GM18858 (cell line): ENCODE data around the gene NMBR.
"Not testable (repeated sequence)": the region's sequence is repeated elsewhere in the genome, so short reads cannot be mapped to it uniquely, and the experiment has no call there.

Experiments
- ATAC-seq: cut with Tn5 transposase; IDR thresholded peaks from one replicate; pipeline ENCODE4 v1.9.1; 2021; ENCODE audit not compliant: unreplicated experiment

Gene NMBR

DNA sequence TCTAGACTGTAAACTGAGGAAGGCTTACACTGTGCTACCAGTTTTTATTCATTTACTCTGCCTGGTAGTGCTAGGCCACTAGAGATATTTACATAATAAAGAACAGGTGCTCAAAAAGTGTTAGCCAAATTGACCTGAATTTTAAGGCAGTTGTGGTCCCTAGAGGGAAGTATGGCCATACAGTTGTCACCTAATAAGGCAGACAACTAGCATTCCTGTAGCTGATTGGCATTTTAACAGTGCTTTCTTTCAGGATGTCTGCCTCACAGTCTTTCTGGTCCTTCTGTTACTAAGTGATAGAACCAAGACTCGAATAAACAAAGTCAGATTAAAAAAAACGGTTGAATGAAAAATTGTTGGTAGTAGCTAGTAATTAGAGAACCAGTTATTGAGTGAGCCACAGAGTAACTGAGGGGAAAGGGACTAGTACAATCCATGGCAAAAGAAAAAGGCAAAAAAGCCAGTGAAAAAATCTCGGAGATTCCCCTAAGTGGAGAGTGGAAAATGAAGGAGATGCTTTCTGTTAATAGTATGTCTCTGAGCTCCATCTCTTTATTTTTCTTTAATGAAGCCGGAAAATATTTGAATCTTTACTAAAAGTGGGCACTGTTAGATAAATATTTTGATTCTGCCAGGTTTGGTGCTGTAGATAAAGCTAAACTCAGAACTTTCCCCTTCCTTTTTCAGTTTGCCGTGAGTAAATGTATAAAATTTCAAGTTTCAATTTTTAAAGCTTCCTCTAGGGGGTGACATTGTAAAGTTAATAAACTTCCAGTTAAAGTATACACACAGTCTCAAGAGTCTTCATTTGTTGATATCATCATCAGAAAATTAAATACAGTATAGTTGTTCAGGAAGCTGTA is 9.2 kb upstream of the NMBR start:
- peak; percentile 33 for ATAC-seq

DNA sequence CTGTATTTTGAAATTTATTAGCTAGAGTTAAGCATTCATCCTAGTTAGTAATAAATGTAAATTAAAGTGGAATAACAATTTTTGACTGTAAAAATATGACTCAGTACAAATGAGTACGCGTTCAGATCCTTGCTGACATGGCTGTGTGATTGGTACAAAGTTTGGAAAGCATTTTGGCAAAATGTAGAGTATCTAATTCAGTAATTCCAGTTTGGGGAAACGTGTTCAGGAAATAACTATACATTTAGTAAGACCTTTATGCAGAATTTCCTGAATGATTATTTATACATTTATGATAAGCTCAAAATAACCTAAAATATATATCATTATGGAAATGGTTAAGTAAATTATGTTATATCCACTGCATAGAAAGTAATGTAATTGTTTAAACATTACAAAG is 8.2 kb upstream of the NMBR start:
- ATAC-seq, result no peak

DNA sequence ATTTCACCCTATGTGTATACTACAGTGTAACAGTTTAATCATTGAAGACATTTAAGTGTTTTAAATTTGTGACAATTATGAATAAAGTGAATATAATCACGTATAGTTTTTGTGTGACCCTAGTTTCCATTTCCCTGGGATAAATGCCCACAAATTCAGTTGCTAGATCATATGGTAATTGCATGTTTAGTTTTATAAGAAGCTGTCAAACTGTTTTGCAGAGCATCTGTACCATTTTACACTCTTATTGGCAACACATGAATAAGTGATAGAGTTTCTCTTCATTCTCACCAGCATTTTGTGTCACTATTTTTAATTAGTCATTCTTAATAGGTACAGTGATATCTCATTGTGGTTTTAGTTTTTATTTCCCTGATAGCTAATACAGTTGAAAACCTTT is 7.4 kb upstream of the NMBR start:
- ATAC-seq, result no peak

DNA sequence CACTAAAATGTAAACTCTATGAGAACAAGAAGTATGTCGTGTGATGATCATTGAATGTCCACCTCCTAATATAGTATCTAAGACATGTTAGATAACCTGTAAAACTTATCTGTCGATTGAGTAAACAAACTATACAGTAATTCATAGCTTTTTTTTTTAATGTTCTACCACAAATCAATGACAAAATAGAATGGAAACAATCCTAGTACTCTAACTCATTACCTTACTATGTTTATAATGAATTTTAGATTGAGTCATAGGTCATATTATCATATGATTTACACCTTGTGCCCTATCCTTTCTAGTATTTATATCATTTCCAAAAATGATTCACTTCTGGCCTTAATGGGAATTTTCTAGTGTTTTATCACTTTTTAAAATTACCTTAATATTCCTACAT is 6.3 kb upstream of the NMBR start:
- no peak for ATAC-seq

DNA sequence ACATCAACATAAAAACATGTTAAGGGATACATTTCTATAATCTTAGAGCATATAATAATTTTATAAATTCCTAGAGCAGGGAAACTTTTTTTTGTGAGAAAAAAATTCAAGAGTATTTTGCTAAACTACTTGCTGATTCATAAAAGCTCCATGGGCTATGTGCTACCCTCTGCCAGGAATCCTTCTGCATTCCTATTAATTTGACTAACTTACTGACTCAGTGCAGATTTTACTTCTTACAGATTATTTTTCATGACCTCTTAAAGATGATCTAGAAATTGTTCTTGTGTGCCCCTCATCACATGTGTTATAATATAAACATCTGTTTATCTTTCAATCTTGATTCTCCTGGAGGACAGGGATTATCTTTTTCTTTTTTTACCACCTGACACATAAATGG is 5.8 kb upstream of the NMBR start:
- no peak for ATAC-seq

DNA sequence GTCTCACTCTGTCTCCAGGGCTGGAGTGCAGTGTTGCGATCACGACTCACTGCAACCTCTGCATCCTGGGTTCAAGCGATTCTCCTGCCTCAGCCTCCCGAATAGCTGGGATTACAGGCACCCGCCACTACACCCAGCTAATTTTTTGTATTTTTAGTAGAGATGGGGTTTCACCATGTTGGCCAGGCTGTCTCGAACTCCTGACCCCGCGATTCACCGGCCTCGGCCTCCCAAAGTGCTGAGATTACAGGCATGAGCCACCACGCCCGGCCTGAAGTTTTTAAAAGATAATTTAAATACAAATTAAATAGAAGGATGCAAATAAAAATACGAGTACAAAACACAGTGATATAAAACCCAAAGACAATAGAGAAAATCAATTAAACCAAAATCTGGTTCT is 5.4 kb downstream of the NMBR start:
- ATAC-seq, result not testable (repeated sequence)

DNA sequence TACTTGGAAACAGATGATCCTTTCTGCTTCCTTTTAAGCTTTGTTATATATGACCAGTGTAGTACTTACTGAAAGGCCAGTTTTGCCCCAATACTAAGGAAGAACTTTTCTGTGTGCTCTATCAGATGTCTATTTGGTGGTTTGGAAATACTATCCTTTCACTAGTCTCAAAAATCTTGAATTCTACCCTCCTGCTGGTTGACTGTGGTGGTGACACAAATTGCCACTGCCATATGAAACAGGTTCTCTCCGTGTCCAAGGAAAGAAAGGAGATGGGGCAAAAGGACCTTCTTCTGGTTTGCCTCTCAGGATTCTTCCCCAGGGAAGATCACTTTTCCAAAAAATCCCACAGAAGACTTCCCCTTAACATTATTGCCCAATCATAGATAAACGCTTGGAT is 8.0 kb downstream of the NMBR start:
- ATAC-seq, result no peak

DNA sequence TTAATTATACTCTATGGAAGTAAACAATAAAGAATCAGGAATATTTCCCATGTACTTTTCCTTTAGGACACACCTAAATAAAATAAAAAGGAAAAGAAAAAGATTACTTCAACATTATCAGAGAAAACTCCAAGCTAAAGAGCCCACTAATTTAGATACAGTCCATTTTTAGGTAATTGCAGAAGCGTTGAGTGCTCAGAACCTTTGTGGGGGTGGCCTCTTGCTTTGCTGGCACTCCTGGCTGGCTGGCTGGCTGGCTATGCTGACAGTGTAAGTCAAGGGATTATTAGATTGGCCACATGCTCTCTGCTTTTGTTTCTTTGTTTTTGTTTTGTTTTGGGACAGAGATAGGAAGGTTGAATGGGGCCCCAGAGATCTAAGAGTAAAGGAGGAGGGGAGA is 14.3 kb downstream of the NMBR start, which contains the start of gene GJE1:
Gene GJE1, plus strand, starts transcription at position 301 of the 400 bp plus-strand sequence. CDS start 234 bp downstream, outside the sequence.
- ATAC-seq, result no peak

DNA sequence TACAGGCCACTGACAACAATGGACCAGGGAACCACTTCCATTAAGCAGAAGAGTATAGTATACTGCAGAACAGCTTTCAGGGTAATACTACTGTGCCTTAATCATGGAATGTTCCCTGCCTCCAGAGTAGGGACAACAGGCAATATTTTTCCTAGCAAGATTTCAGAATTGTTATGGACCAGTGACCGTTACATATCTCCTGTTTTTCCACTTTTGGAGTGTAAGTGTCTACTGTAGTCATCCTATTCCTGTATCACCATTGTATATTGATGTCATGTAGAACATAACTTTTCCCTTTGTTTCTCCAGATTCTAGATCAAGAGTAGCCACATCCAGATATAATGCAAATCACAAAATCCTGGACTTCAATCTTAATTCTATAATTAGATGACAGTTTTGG is 16.1 kb downstream of the NMBR start:
- ATAC-seq, result no peak

DNA sequence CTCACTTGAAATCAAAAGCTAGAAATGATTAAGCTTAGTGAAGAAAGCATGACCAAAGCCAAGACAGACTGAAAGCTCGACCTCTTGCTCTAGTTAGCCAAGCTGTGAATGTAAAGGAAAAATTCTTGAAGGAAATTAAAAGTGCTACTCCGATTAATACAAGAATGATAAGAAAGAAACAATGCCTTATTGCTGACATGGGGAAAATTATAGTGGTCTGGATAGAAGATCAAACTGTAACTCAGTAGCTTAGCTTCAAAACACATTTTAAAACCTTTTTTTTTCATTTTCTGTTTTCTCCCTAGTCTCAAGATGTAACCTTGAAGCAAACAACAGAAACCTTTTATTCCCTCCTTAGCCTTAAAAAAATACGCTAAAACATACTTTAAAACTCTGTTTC is 25.6 kb downstream of the NMBR start:
- ATAC-seq, result no peak

DNA sequence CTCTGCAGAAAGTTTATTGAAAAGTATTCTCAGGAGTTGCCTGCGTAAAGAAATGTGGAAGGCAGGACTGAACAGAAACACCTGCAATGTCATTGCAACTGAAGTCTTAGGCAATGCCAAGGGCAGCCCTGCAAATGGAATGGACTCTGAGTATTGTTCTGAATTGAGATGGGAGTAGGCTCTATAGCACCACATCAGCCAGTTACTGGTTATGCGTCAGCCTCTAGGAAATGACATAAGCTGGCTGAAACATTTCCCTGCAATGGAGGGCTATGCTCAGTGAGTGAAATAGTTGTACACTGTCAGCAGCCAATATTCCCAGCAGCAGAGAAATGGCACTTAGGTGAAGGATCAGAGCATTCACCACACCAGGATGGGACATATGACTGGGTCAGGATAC is 28.0 kb downstream of the NMBR start:
- ATAC-seq, result no peak

DNA sequence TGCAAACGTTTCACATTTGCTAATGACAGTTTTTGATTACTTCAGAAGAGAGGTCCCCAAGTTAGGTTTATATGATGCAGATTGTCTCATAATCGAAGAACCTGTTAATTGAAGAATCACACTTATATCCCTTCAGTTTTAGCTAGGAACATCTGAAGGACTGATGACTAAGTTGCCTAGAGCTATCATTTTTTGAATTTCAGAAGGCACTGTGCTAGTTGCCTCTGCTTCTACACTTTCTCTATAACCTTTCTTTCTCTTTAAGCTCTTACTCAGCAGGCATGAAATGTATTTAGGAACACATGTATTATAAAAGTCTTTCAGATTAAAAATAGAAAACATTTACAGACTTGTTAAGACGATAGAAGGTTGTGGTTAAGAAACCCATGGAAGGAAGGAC is 28.6 kb downstream of the NMBR start:
- ATAC-seq, result no peak

DNA sequence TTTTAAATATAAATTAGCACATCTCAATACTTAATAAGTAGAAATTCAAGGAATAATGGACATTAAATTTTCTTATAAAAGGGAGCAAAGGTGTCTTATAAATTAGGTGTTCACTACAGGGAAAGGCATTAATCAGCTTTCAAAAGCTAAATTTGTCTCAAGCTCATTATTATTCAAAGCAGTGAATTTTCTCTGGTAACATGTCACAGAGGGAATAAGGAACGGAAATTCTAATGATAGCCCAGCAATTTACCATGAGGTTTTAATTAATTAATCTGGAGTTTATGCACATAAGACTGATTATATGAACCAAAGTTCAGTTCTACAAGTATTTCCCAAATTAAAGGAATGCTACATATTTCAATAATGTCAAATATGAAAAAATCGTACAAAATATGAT is 29.6 kb downstream of the NMBR start:
- no peak for ATAC-seq

DNA sequence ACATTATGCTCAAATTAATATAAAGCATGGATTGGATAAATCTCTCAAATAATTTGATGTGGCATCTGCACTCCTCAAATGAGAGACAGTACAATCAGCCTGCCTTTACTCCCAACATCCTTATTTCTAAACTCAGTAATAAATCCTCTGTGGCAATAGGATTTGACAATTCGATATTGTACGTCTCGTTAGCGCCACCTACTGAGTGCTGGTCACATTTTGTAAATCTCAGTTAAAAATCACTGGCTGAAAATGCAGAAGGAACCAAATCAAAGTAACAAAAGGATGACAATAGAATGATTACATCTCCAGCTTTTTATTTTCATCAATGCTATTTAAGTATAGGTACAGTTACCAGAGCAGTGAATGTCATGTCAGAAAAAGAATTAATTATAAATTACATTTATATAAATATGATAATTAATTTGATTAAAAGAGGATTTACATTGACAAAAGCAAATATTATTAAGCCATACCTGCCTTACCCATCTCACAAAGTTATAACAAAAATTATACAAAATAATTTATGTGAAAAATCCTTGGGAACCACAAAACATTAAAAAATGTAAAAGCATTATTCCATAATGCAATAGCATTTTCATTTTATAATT is 34.4 kb downstream of the NMBR start:
- ATAC-seq, result peak; percentile 62

DNA sequence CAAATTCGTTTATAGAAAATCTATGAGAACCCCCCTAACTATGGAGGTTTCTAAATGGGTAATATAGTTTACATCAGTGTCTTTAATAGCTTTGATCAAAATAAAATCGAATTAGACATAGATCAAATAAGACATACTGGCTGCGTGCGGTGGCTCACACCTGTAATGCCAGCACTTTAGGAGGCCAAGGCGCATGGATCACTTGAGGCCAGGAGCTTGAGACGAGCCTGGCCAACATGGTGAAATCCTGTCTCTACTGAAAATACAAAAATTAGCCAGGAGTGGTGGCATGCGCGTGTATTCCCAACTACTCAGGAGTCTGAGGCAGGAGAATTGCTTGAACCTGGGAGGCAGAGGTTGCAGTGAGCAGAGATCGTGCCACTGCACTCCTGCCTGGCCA is 36.1 kb downstream of the NMBR start:
- not testable (repeated sequence) for ATAC-seq

DNA sequence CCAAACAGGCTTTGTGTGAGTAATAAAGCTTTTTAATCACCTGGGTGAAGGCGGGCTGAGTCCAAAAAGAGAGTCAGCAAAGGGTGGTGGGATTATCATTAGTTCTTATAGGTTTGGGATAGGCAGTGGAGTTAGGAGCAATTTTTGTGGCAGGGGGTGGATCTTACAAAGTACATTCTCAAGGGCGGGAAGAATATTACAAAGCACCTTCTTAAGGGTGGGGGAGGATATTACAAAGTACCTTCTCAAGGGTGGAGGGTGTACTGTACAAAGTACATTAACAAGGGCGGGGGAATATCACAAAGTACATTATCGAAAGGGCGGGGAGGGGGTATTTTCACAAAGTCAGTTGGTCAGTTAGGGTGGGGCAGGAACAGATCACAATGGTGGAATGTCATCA is 42.1 kb downstream of the NMBR start:
- not testable (repeated sequence) for ATAC-seq

DNA sequence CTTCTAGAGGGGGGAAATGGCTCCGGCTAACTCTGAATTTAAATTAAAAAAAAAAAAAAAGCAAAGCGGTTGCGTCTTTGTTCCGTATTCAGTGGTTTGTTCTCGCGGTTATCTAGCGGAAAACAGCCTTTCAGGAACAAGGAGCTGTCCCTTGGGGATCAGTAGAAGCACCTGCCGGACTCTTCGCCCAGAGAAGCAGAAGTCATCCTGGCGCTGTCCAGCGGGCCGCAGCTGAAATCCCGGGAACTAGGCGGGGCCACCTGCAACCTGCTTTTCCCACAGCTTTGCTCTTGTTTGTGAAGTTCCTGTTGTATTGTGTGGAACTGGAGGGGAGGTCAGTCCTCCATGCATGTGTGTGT is 58.1 kb downstream of the NMBR start:
- ATAC-seq, result no peak

DNA sequence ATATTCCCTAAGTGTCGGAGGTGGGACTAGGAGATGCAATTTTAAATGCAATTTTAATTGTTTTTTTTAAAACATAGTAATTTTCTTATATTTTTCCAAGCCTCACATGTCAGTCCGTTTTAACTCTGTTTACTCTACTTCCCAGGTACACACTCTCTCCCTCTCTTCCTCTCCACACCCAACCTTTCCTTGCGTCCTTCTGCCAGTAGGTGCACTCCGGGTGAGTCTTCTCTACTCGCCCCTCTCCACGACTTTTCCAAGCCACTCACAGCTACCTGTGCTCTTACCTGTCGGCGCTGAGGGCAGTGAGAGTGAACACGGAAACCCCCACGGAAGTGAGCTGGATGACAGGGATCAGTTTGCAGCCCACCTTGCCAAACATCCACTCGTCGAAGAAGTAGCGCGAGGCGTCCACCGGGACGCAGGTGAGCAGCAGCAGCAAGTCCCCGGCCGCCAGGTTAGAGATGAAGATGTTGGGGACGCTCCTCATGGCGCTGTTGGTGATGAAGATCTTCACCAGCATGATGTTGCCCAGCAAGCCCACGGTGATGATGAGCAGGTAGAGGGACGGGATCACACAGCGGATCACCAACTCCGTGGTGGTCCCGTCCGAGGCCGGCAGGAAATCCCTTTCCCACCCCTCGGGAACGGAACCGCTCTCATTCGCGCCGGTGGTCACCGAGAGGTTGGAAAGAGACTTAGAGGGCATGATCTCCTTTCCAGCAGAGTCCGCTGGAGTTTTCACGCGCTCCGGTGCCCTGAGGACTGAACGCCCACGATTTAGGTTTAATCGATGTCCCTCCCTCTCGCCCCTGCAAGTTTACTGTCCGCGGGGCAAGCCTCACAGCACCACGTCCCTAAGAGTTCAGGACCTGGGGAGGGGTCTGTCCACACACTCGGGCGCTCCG is 58.7 kb downstream of the NMBR start:
- no peak for ATAC-seq

DNA sequence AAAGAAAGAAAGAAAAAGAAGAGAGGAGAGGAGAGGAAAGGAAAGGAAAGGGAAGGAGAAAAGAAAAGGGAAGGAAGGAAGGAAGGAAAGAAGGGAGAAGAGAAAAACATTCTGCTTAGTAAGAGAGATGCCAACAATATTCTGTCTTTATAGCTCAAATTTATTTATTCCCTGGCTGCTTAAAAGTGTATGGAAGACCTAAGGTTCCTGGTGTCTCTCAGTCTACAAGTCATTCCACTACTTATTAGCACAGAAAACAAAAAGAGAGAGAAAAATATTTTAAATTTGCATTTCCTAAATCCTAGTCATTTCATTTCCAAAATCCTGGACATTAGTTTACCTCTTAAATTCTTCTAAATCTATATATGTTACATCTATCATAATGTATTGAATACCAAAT is 67.8 kb downstream of the NMBR start:
- ATAC-seq, result no peak

DNA sequence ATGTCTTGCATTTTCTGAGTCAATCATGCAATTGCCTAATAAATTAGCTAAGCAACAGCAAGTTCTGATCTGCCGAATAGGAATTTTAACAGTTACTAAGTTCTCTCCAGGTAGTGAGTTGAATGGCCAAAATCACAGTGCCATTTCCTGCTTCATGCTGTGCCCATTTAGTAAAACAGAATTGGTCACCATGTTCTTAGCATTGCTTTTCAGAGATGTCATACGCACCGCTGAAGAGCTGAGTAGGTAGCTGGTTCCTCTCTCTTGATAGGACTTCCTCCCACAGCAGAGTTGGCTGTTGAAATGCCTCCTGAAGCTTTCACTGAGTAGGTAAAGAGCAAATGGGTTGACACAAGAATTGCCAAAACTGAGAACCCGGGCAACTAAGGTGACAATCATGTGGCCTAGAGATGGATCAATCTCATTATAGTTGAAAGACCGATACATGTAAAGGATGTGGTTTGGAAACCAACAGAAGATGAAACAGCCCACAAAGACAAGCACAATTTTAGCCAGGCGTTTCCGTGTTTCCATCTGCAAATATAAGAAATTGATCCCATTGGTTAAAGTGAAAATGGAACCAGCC is 71.3 kb downstream of the NMBR start:
- ATAC-seq, result no peak

DNA sequence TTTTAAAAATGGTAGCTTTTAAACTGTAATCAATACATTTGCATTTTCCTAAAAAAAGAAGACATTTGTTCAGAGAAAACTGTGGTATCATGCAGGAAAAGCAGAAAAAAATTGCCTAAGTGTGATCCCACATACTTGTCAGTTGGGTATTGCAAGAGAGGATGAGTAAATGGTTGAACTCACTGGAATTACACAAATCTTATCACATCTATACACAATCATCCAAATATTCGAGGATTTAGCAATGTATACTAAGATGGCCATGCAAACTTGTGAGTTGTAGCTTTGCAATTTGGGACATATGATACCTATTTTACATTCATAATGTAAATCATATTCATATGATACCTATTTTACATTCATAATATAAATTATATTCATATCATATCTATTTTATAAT is 72.4 kb downstream of the NMBR start:
- ATAC-seq, result no peak
